Measurements from ENCODE around the gene IFI6. TPM values are rescaled to one million over a fixed set of nuclear protein-coding genes. Genes with fewer than 3 reads are reported as not detected.

IFI6 gene
- total RNA-seq, 1 donor from 2014 or later, result 3,307 TPM

- no peak overlapping the region for H3K9ac ChIP-seq (ENCODE audit: low read length)
- no peaks in the 10 kb centered on the region for H3K79me2 ChIP-seq (ENCODE audit: insufficient read depth, low read length)
Observed at GRCh38 chr1:27656157-27656893, 15.7 kb downstream of the IFI6 start.

GRCh38 chr1:27655151-27655937 lies 16.6 kb downstream of the IFI6 start:
- Mint-ChIP-seq H3K27me3 (ENCODE audit: low read depth, unreplicated experiment) (no peaks in the 10 kb centered on the region), H3K4me1 (ENCODE audit: low read depth, unreplicated experiment) (peaks cover 20% of the 10 kb centered on the region), H3K36me3 (ENCODE audit: low read depth, unreplicated experiment) (no peaks in the 10 kb centered on the region), H3K9me3 (ENCODE audit: unreplicated experiment) (no peaks in the 10 kb centered on the region), H3K4me3 (ENCODE audit: unreplicated experiment) (no peak overlapping the region), H3K27ac (ENCODE audit: unreplicated experiment) (peak overlapping the region; percentile 12)
- H3K4me1 ChIP-seq (ENCODE audit: insufficient read depth, low read length), result peaks cover 36% of the 10 kb centered on the region
- H3K27me3 ChIP-seq (ENCODE audit: insufficient read depth, low read length), result no peaks in the 10 kb centered on the region
- H4K20me1 ChIP-seq (ENCODE audit: insufficient read depth, low read length), result no peaks in the 10 kb centered on the region
- H3K79me2 ChIP-seq (ENCODE audit: insufficient read depth, low read length), result no peaks in the 10 kb centered on the region
- no peak for DNase-seq (ENCODE audit: low read depth)
- no peak for TF ChIP-seq EZH2 (IDR thresholded peaks at IDR 0.05; ENCODE audit: insufficient read depth, low read length)
- TF ChIP-seq CTCF (IDR thresholded peaks at IDR 0.05; ENCODE audit: insufficient read depth, low read depth, low read length), result no peak
- no peak for FAIRE-seq
- H3K9me3 ChIP-seq (ENCODE audit: insufficient read depth, low read depth, low read length), result no peaks in the 10 kb centered on the region
- no peak overlapping the region for H2AFZ ChIP-seq (ENCODE audit: low read depth, low read length)
- no peaks in the 10 kb centered on the region for H3K36me3 ChIP-seq (ENCODE audit: insufficient read depth, low read length)
- no peak overlapping the region for H3K4me3 ChIP-seq (ENCODE audit: insufficient read depth, low read depth, low read length)
- H3K9ac ChIP-seq (ENCODE audit: low read length), result no peak overlapping the region
- H3K4me2 ChIP-seq (ENCODE audit: low read length), result no peak overlapping the region
- no peak overlapping the region for H3K27ac ChIP-seq (ENCODE audit: low read depth, low read length)

More at GRCh38 chr1:27656157-27656893, 15.7 kb downstream of the IFI6 start:
- no peak for TF ChIP-seq CTCF (IDR thresholded peaks at IDR 0.05; ENCODE audit: insufficient read depth, low read depth, low read length)
- no peak for TF ChIP-seq EZH2 (IDR thresholded peaks at IDR 0.05; ENCODE audit: insufficient read depth, low read length)
- Histone ChIP-seq H3K4me2 (ENCODE audit: low read length) (no peak overlapping the region), H3K4me3 (ENCODE audit: insufficient read depth, low read depth, low read length) (no peak overlapping the region), H3K36me3 (ENCODE audit: insufficient read depth, low read length) (no peaks in the 10 kb centered on the region), H4K20me1 (ENCODE audit: insufficient read depth, low read length) (no peaks in the 10 kb centered on the region), H2AFZ (ENCODE audit: low read depth, low read length) (no peak overlapping the region), H3K27ac (ENCODE audit: low read depth, low read length) (no peak overlapping the region), H3K9me3 (ENCODE audit: insufficient read depth, low read depth, low read length) (no peaks in the 10 kb centered on the region), H3K4me1 (ENCODE audit: insufficient read depth, low read length) (peaks cover 27% of the 10 kb centered on the region), H3K27me3 (ENCODE audit: insufficient read depth, low read length) (no peaks in the 10 kb centered on the region)
- Mint-ChIP-seq H3K27ac (ENCODE audit: unreplicated experiment) (no peak overlapping the region), H3K4me3 (ENCODE audit: unreplicated experiment) (no peak overlapping the region), H3K36me3 (ENCODE audit: low read depth, unreplicated experiment) (no peaks in the 10 kb centered on the region), H3K9me3 (ENCODE audit: unreplicated experiment) (no peaks in the 10 kb centered on the region), H3K27me3 (ENCODE audit: low read depth, unreplicated experiment) (no peaks in the 10 kb centered on the region), H3K4me1 (ENCODE audit: low read depth, unreplicated experiment) (peaks cover 15% of the 10 kb centered on the region)
- DNase-seq (ENCODE audit: low read depth), result peak; percentile 63
- FAIRE-seq, result peak; percentile 34
